Cardiac muscle cell (in vitro differentiated cells and primary cell): ENCODE results near the gene TMEM184A. TPM values are rescaled to one million over a fixed set of nuclear protein-coding genes. Genes with fewer than 3 reads are reported as not detected.

Source experiments
- DNase-seq, 2 donors: peaks; one replicate each; pipeline versions ENCODE4 v3.0.0 to v3.0.0-alpha.2; 2010 to 2017; ENCODE audit warnings: low read depth in 1 of 2, low spot score in 1 of 2
- H3K27ac ChIP-seq: fragments of 200-600 bp; sonication (generic); 2 replicates; pipeline ENCODE4 v1.5.1; 2016
- H3K27me3 ChIP-seq: fragments of 200-600 bp; sonication (generic); 2 replicates; pipeline ENCODE4 v1.6.0; 2016; ENCODE audit warnings: control low read depth
- H3K36me3 ChIP-seq: fragments of 200-600 bp; sonication (generic); 2 replicates; pipeline ENCODE4 v1.5.1; 2016; ENCODE audit warnings: control low read depth
- H3K4me1 ChIP-seq: fragments of 200-600 bp; sonication (generic); 2 replicates; pipeline ENCODE4 v1.8.1; 2017; ENCODE audit warnings: low read depth, mild to moderate bottlenecking, mixed run types
- H3K4me3 ChIP-seq: fragments of 200-600 bp; sonication (generic); 2 replicates; pipeline ENCODE4 v1.5.1; 2016; ENCODE audit warnings: mild to moderate bottlenecking
- H3K9me3 ChIP-seq: fragments of 200-600 bp; sonication (generic); 2 replicates; pipeline ENCODE4 v1.5.1; 2017; ENCODE audit warnings: low read depth, mild to moderate bottlenecking, control low read depth
- CTCF ChIP-seq: IDR thresholded peaks from 2 replicates; pipeline ENCODE4 v1.5.1; 2012; ENCODE audit warnings: low read depth, mild to moderate bottlenecking, low read length
- polyA plus RNA-seq: library from polyadenylated mRNA; unstranded; fragments of >200 nt; fragmentation: Nextera tagmentation; extraction: Ambion mirVana; gene quantifications from 2 replicates; pipeline ENCODE4 v1.2.1, GENCODE V29; 2016
- total RNA-seq: library from RNA; depleted of rRNA; stranded (reverse); fragments of >200 nt; gene quantifications from 2 replicates; pipeline ENCODE4 v1.2.3, GENCODE V29; 2016

The TMEM184A gene
- total RNA-seq (2.8 and 3.0 TPM in 2 replicates), polyA plus RNA-seq (0.75 and 2.1 TPM in 2 replicates)

- Histone ChIP-seq H3K4me3 (no peak within 1 kb of the TSS), H3K36me3 (no peaks in the 10 kb centered on the region), H3K27me3 (no peaks in the 10 kb centered on the region), H3K27ac (no peak within 1 kb of the TSS), H3K4me1 (peaks cover 11% of the 10 kb centered on the region), H3K9me3 (no peaks in the 10 kb centered on the region)
- DNase-seq = peak in 1 of 2 donors; percentile 64
- TF ChIP-seq CTCF = peak; percentile 30
Observed at GRCh38 chr7:1555813-1556543, at the start of gene TMEM184A. Gene TMEM184A, minus strand, starts transcription at chr7:1556205. Its CDS starts 721 bp downstream, at chr7:1555484.

DNA sequence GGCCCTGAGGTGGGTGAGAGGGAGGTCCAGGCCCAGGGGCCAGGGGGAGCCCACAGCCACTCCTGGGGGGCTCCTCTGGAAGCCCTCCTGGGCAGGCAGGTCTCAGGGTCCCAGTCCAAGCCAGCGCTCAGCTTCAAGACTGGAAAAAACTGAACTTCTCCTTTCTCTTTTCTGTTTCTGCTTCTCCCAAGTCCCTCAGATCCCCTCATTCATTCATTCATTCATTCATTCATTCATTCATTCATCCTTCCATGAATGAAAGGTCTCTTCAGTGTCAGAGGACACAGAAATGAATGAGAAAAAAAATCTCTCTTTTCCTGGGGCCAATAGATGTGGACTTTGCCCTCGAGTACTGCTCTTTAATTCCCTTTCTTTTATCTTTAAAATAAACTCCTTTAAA is 48.4 kb upstream of the TMEM184A start:
- Histone ChIP-seq H3K9me3 (no peaks in the 10 kb centered on the region), H3K36me3 (no peaks in the 10 kb centered on the region), H3K4me3 (no peak overlapping the region), H3K27ac (no peak overlapping the region), H3K4me1 (no peaks in the 10 kb centered on the region), H3K27me3 (no peaks in the 10 kb centered on the region)
- TF ChIP-seq CTCF = no peak
- DNase-seq = no peak

GRCh38 chr7:1603346-1604225 is 47.6 kb upstream of the TMEM184A start:
- H3K27ac ChIP-seq = no peak overlapping the region
- H3K36me3 ChIP-seq = no peaks in the 10 kb centered on the region
- H3K4me1 ChIP-seq = no peaks in the 10 kb centered on the region
- H3K9me3 ChIP-seq = no peaks in the 10 kb centered on the region
- no peak overlapping the region for H3K4me3 ChIP-seq
- DNase-seq = no peak
- H3K27me3 ChIP-seq = no peaks in the 10 kb centered on the region
- no peak for TF ChIP-seq CTCF

DNA sequence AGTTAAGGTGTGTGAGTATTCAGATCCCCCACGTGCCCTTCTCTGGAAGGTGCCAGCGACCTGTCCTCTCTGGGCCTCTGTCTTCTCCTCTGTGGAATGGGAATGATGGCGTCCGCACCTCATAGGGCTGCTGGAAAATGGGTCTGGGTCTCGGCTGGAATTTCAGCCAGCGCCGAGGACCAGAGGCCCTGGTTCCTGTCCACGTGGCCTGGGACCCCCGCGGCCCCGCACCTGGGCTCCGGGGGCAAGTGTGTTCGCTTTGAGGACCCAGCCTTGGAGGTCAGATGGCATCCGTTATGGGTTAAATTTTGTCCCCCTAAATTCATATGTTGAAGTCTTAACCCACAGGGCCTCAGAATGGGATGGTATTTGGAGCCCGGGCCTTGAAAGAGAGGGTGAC is 46.4 kb upstream of the TMEM184A start:
- Histone ChIP-seq H3K4me3 (no peak overlapping the region), H3K36me3 (no peaks in the 10 kb centered on the region), H3K4me1 (no peaks in the 10 kb centered on the region), H3K27me3 (no peaks in the 10 kb centered on the region), H3K9me3 (no peaks in the 10 kb centered on the region), H3K27ac (no peak overlapping the region)
- no peak for DNase-seq
- TF ChIP-seq CTCF = no peak

GRCh38 chr7:1601956-1602355 is 46.0 kb upstream of the TMEM184A start:
- TF ChIP-seq CTCF = no peak
- Histone ChIP-seq H3K4me1 (no peaks in the 10 kb centered on the region), H3K27ac (no peak overlapping the region), H3K27me3 (no peaks in the 10 kb centered on the region), H3K9me3 (no peaks in the 10 kb centered on the region), H3K4me3 (no peak overlapping the region), H3K36me3 (no peaks in the 10 kb centered on the region)
- DNase-seq = no peak
